RKO (cell line): ENCODE measurements around the gene REV3L.
A peak's percentile ranks its signal among the peaks of the same experiment; 100 is the strongest.
"Not testable (repeated sequence)": the region's sequence is repeated elsewhere in the genome, so short reads cannot be mapped to it uniquely, and the experiment has no call there.

ENCODE experiments used
- DNase-seq: peaks from one replicate; pipeline ENCODE4 v3.0.0-alpha.2; 2016; ENCODE audit warnings: low spot score

Gene REV3L

DNA sequence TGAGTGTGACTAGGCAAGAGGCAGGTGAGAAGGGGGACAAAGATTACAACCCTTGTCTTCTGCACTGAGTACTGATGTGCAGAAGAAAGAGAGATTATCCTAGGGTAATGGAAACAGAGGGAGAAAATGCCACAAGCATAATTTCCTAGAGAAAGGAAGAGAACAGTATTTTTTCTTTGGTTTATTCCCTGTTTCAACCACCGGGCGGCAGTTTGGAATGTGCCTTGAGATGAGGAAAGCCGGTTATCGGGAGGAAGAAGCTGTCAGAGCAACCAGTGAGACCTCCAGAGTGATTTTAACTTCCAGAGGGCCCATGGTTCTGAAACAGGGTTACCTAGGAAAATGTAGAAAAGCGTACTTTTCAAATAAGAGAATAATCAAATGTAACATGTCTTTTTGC, 121.4 kb downstream of the REV3L start:
- peak; percentile 62 for DNase-seq

DNA sequence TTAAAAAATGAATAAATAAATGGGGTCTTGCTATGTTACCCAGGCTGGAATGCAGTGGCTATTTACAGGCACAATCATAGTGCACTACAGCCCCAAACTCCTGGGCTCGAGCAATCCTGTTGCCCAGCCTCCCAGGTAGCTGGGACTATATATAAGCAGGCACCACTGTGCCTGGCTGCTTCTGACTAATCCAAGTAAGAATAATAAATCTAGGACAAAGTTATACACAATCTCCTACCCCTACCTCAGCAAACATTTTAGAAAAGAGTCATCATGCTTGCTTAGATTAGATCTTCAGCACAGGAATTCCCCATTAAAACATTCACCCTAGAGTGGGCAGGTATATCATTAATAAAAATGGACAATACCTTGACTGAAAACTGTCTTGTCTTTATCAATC, 124.6 kb downstream of the REV3L start:
- DNase-seq: no peak

DNA sequence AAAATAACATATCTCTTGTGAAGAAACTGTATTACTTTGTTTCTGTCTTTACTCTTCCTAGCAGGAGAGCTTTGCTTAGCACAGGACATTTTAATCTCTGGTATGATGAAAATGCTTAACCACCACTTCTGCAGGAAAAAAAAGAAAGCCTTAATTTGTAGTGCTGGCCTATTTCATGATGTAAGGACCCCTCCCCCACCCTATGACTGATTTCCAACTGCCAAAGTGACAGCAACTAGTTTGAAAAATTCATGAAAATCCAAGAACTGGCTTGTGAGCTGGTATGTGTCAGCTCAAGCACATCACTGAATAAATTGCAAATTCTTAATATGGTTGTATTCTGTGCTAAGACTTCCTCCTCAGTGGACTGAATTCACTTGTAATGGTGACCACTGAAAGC, 125.3 kb downstream of the REV3L start:
- DNase-seq: no peak

DNA sequence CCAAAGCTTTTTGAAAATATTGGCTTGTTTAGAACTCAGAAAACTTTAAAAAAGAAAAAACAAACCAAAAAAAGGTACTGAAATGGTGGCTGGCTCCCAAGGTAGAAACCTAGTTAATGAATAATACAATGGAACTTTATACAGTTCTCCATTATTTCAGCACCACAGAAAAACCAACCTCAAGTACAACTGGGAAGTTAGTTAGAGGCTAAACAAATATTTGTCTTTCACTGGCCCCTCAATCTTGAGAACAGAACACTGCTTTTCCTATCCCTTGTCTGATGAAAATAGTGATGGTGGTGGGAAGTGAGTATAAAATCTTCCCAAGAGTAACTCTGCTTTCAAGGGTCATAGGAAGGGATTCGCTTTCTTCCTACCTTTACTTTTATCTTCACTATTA, 126.5 kb downstream of the REV3L start:
- DNase-seq: no peak

DNA sequence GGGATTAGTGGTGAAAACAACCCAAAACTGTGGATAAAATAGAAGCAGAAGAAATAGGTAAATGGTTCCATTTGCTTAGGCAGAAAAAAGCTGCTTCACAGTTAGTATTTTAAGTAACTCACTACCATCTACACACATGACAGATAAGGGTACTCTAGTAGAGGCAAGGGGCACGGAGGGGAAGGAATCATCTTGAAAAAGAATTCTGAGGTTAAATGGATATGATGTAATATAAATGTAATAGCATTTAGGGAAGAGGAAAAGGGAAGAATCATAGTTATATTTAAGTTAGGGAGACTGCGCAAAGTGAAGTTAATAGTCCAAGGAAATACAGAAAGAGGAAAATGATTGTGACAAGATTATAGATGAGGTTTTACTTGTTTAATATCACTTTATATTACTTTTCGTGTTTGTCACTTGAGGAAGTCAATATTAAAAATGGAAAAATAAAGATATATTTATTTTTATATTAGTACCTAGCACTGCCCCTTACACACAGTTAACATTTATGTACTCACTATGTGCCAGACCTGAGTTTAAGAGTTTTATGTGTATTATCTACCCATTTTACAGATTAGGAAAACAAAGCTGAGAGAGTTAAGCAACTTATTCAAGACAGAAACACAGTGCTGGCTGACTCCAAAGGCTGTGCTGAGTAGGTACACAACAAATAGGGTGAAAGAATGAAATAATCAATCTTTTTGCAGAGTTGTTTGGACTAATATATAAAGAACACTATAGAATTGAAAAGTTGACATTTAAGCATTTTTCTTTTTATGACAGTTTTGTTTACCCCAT, 128.1 kb downstream of the REV3L start:
- DNase-seq: no peak

DNA sequence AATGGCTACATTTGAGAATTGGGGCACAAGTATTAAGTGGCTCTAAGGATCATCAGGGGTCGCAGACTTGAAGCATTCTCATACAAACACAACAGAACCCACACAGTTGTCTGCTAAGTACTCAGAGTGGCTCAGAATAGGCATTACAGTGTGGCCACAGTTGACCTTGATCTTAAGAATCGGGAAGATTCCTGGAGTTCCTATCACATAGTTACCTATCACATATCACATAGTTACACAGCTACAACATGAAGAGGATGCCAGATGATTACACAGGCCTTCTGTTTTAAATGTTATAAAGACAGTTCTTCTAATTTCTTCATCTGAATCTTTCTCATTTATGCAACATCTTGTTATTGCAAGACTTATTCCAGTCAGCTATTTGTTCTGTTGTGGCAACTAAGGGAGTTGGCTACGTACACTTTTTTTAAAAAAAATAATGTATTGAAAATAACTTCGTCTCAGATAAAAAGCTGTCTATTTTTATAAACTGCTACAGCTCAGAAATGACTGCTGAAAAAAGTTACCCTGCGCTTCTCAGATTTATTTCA, 129.0 kb downstream of the REV3L start:
- no peak for DNase-seq

DNA sequence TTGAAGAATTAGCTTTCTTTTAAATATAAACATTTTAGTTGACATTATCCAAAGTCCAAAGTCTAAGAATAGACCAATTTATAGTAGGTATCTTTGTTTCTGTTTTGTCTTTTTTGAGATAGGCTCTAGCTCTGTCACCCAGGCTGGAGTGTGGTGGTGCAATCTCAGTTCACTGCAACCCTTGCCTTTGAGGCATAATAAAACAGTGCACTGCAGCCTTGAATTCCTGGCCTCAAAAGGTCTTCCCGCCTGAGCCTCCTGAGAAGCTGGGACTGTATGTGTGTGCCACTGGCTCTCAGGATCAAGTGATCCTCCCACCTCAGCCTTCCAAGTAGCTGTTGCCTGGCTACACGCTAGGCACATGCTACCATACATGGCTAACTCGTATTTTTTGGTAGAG, 135.4 kb downstream of the REV3L start:
- DNase-seq: no peak

DNA sequence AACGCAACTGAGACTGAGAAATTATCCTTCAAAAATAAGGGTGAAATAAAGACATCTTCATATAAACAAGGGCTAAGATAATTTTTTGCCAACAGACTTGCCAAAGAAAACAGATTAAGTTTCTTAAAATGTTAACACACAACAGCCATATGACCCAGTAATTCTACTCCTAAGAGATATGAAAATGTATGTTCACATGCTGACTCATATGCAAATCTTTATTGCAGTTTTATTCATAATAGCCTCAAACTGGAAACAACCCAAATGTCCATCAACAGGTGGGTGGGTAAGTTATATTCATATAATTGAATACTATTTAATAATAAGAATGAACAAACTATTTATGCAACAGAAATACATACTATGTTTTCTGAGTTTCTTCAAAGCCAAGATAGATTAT, 140.1 kb downstream of the REV3L start:
- DNase-seq: peak; percentile 8

DNA sequence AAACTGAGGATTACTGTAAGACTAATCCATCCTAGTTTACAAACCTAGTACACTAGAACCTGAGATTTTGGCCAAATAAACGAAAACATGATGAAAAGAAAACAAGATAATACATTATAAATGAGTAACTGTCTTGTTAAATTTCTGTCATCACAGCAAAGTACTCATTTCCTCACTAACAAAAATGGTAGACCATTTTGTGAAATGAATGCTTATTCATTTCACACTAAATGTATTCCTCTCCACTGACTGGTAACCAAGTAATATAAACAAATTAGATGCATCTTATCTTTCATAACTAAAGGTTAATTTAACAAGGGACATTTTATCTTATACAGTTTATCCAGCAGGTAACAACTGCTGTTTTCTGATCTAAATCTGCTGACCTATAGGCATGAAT, 143.7 kb downstream of the REV3L start:
- no peak for DNase-seq

DNA sequence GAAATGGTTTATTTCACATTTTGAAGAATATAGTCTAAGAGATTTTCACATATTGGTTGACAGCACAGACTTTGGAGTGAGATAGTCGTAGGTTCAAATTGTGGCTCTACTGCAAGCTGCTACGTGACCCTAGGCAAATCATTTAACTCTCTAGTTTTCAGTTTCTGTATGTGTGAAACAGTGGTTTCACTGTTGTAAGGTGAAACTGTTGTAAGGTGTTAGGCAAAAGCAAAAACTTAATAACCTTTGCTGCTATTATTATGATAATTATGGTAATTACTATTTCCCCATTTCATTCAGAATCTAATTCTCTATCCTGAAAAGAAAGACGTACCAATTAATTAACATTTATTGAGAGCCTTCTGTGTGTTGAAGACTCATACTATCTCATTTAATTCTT, 144.2 kb downstream of the REV3L start:
- DNase-seq: no peak

DNA sequence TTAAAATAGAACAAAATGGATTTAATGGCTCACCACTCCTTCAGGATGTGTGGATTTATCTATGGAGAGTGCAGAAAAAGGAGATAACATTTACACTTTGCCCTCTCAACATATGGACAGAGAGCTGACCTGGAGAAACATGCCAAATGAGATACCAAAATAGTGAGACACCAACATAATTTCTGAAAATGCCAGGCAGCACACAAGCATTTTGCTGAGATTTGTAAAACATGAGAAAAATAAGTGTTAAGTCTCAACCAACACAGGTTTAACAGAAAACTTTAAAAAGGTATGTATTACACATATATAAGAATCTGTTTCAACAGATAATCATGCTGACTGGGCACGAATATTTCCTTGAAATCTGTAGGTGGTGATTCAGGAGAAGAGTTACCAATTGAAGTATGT, 145.2 kb downstream of the REV3L start:
- DNase-seq: no peak

DNA sequence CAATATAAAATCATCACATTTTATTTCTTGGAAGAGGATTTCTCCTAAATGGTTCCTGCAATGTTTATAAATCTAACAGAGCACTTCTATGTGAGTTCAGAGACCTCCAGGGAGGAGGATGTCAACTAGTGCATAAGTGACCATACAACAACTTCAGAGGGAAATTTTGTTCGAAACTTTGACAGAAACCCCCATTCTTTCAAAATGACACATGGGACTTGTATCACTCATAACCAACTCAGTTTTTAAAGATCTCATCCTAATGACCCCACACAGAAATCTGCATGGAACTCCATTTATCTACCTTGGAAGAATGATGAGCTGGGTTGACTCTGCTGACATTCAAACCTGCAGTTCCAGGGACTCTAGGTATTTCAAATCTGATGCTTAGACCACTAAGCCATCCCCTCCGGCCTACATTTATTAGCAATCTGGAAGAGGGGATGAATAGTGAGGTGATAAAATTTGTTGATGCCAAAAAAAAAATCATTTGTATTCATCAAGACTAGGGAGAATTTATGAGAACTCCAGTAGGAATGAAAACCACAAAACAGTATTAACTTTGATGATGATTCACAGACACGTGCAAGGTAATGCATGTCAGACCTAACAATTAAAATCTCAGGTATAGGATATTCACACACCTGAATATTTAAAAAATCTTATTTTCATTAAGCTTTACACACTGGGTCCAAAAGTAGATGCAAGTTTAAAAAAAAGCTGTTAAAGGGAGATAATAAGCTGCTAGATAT, 153.0 kb downstream of the REV3L start:
- no peak for DNase-seq

DNA sequence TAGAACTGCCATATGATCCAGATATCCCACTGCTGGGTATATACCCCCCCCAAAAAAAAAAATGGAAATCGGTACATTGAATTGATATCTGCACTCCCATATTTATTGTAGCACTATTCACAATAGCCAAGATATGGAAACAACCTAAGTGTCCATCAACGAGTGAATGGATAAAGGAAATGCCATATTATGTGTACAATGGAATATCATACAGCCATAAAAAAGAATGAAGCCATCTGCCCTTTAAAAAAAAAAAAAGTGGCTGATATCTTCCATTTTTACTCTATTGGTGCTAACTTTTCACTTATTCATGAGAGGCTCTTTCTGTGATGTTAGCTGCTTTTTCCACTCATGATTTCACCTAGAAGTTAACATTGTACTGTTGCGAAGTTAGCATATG, 156.5 kb downstream of the REV3L start:
- no peak for DNase-seq

DNA sequence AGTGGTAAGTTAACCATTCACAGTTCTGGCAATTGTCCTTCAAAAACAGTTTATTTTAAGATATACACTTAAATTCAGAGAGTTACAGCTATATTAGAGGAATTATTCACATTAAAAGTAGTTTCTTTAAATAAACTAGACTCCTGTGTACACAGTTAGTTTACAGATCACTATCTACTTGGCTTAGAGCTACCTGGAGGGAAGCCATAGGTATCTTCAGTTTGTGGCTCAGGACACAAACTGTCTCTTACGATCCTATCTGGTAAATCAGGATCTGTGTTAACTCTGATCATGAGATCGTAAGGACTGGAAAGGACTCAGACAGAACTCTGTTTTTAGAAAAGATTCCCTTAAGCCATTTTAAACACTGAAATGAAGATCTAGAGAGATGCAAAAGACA, 160.9 kb downstream of the REV3L start:
- DNase-seq: no peak

DNA sequence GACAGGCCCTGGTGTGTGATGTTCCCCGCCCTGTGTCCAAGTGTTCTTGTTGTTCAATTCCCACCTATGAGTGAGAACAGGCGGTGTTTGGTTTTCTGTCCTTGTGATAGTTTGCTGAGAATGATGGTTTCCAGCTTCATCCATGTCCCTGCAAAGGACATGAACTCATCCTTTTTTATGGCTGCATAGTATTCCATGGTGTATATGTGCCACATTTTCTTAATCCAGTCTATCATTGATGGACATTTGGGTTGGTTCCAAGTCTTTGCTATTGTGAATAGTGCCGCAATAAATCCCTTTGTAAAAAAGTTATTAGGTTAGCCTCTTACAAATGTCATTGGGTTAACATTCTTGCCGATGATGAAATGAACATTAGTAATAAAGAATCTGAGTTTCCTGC, 175.1 kb downstream of the REV3L start:
- not testable (repeated sequence) for DNase-seq

DNA sequence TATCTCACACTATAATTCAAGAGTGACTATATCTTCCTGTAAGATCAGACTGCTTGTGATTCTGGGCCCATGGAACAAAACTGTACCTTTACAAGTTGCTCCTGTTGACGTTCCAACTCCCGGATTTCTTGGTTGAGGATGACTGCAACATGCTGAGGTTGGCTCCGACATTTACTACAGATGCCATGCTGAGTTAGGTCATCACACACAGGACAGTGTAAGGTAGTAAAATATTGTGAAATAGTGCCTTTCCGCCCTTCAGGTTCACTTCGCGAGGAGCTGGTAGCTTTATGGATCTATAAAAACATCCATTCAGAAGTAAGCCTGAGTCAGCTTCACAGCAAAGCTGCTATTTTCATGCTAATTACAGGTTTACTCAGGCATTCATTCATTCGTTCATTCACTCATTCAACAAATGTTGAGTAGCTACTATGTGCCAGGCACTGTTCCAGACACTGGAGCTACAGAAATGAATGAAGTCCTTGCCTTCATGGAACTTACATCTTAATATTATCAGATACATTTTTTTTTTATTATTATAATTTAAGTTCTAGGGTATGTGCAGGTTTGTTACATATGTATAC, 175.7 kb downstream of the REV3L start:
- DNase-seq: no peak

DNA sequence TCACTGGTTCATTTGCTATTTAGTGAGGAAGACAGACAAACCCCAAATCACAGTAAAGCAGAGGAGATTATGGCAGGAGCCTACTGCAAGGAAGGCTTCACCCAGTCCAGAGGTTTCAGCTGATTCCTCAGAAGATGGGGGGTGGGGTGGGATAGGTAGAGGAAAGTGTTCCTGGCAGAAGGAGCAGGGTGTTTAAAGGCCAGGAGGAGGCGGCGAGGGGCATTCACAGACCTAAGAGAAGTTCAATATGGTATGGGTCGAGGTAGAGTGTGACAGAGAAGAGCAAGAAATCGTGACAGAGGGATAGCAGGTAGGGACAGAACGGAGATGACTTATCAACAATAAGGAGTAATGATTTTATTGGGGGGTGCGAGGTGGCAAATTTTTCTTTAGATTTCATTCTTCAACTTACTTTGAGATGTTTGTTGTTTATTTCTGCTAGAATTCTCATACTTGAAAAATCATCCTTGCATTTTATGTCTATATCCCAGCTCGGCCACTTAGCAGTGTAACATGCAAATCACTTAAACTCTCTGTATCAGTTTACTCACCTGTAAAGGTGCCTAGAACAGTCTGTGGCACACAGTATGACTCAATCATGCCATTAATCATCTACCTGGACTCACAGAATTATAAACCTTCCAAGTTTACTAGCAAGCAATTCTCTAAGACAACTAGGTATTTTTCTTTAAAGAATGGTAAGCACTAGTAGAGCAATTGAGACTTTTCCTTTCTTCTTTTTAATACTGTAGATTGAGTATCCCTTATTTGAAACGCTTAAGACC, 176.7 kb downstream of the REV3L start:
- no peak for DNase-seq

DNA sequence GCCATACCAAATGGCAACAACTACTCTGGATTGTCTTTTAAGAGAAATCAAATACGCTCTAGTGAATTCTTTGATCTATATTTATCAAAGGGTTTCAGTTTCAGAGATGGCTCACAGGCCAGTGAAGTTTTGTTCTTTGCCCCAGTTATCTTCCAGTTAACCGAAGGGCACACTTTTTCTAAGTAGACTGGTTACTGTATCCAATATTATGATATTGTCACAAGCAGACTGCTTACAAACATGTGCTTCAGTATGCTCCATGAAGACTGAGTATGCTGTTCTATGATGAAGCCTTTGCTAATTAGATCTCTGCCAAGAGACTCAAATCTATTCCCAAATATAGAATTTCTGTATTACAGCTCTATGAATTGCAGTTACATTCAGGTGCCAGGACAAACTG, 181.1 kb downstream of the REV3L start:
- no peak for DNase-seq

DNA sequence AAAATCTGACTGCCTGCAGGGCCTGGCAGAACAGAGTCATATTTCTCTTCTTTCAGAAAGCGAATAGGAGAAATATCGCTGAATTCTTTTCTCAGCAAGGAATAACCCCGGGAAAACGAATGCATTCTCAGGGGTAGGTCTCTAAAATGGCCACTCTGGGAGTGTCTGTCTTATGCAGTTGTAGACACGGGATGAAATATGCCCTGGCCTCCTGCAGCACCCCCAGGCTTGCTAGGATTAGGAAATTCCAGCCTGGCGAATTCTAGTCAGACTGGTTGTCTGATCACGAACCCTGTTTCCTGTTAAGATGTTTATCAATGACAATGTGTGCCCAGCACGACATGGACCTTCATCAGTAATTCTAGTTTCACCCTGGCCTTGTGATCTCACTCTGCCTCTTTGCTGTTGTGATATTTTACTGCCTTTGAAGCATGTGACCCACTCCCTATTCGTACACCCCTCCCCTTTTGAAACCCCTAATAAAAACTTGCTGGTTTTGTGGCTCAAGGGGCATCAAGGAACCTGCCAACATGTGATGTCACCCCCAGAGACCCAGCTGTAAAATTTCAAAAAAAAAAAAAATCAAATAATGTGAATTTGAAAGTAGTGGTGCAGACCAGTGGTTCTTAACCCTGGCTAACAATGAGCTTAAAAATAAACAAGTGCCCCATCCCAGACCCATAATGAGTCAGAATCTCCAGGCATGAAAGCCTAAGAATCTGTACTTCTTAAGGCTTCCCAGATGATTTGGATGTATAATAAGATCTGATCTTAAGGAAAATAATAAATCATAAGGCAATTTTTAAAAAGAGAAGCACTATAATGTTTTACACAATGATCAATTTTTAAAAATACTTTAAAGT, 181.8 kb downstream of the REV3L start:
- not testable (repeated sequence) for DNase-seq

DNA sequence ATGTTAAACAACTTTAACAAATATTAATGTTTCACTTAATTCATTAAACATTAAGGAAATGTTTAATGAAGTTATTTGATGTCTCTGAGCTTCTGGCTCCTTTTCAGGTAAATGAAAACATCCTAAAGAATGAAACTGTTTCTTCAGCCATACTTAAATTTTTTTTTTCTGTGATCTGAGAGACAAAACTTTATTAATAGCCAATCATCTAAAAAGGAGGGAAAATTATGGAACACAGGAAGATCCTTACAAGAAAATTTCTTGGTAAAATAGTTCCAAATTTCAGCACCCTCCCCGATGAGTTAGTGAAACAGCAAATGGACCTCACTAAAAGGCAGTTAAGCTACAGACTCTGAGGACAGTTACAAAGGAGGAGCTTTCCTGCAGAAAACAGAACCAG, 185.2 kb downstream of the REV3L start:
- no peak for DNase-seq

DNA sequence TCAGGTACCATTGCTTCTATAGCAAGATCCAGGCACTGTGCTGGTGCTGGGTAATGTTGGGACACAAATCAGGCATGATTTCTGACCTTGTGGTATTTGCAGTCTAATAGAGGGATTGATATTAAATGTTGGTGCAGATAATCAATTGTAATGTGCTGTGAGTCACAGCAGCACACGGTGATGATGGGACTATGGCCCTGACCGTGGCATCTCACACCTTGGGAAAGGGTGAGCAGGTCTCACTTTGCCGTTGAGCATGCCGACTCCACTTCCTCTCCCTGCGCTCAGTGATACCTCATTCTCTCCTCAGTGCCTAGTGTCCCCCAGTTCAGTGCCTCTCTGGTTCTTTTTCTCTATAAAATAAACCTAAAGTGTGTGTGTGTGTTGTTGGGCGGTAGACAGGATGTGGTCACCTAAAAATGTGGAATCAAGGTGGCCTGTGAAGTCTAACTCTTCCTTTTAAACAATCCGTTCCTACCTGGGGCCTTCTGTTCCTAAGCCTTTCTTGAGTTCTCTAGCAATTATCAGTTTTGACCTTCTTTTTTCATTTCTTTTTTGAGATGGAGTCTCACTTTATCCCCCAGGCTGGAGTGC, 188.5 kb downstream of the REV3L start:
- no peak for DNase-seq
